Measurements from ENCODE around the gene OR7A5.
"Not testable (repeated sequence)": the region's sequence is repeated elsewhere in the genome, so short reads cannot be mapped to it uniquely, and the experiment has no call there.

The OR7A5 gene

DNA sequence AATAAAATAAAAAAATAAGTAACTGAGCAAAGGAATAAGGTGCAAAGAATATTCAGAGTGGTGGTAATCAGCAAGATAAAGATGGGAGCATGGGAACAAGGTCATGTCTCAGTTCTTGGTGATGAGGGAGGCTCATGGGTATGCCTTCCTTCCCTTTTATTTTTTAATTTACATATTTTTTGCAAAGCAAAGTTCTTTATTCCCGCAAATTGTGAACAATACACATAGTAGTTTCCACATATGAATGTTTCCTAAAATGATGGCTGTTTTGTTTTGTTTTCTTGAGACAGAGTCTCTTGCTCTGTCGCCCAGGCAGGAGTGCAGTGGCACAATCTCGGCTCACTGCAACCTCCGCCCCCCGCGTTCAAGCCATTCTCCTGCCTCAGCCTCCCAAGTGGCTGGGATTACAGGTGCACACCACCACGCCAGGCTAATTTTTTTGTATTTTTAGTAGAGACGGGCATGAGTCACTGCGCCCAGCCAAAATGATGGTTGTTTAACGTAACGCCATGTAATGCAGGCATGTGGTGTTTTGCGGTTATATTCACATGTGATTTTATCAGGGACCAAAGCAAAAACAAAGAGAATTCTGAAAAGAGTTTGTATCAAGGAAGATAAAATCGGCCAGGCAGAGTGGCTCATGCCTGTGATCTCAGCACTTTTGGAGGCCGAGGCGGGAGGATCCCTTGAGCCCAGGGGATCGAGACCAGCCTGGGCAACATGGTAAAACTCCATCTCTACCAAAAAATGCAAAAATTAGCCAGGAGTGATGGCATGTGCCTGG lies 52.2 kb downstream of the OR7A5 start:
- TF ChIP-seq, protein P1, sequence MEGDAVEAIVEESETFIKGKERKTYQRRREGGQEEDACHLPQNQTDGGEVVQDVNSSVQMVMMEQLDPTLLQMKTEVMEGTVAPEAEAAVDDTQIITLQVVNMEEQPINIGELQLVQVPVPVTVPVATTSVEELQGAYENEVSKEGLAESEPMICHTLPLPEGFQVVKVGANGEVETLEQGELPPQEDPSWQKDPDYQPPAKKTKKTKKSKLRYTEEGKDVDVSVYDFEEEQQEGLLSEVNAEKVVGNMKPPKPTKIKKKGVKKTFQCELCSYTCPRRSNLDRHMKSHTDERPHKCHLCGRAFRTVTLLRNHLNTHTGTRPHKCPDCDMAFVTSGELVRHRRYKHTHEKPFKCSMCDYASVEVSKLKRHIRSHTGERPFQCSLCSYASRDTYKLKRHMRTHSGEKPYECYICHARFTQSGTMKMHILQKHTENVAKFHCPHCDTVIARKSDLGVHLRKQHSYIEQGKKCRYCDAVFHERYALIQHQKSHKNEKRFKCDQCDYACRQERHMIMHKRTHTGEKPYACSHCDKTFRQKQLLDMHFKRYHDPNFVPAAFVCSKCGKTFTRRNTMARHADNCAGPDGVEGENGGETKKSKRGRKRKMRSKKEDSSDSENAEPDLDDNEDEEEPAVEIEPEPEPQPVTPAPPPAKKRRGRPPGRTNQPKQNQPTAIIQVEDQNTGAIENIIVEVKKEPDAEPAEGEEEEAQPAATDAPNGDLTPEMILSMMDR (IDR thresholded peaks at IDR 0.05; ENCODE audit: extremely low read depth, missing control alignments), result no peak
- DNase-seq (ENCODE audit: low spot score), result no peak

DNA sequence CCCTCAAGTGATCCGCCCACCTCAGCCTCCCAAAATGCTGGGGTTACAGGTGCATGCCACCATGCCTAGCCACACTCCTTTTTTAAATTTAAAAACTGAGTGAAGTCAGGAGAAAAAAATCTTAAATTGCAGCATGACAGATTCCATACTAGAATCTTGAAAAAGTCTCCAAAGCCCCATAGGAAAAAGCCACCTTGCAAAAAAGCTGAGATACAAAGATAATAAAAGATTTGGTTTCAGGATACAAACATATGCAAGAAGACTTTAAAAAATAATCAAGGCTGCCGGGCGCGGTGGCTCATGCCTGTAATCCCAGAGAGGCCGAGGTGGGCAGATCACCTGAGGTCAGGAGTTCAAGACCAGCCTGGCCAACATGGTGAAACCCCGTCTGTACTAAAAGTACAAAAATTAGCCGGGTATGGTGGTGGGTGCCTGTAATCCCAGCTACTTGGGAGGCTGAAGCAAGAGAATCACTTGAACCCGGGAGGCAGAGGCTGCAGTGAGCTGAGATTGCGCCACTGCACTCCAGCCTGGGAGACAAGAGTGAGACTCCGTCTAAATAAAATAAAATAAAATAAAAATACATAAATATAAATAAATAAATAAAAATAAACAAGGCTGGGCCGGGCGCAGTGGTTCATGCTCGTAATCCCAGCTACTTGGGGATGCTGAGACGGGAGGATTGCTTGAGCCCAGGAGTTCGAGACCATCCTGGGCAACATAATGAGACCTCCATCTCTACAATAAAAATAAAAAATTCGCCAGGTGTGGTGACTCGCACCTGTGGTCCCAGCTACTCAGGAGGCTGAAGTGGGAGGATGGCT lies 53.1 kb downstream of the OR7A5 start:
- not testable (repeated sequence) for DNase-seq (ENCODE audit: low spot score)

DNA sequence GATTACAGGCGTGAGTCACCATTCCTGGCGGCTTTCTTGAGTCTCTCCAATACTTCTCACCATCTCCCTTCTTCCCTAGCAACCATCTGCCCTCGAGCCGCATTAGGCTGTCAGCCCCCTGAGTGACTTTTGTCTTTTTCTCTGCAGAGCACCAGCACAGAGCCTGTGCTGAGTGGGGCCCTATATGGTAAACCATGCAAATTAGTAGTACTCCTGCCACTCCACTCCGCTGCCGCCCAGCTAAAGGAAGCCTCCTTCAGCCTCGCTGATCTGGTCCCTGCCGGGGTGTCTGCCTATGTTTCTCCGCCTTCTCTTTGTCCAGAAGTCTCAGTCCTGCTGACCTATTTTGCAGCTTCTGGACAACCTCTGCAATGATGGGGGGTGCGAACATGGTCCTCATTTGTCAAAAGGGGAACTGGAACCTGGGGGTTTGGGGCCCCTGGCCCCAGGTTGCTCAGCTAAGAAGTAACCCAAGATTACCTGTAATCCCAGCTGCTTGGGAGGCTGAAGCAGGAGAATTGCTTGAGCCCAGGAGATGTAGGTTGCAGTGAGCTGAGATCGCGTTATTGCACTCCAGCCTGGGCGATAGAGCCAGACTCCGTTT lies 54.3 kb downstream of the OR7A5 start:
- peak; percentile 26 for DNase-seq (ENCODE audit: low spot score)

DNA sequence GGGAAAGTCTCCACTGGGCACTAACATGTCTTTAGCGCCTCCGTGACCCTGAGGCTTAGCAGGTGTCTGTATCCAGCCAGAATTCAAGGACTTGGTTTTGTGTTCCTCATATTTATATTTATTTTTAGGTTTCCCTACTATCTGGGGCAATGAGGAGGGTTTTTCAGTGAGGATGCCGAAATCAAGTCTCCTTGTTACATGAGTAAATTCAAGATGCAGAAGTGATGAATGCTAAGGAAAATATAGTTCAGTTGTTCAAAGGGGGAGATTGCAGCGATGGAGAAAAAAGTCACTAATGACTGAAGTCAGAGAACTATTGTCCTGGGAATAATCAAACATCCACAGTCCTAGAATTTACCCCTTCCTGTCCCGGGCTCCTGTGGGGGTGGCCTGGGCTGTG lies 55.8 kb downstream of the OR7A5 start:
- no peak for DNase-seq (ENCODE audit: low spot score)

DNA sequence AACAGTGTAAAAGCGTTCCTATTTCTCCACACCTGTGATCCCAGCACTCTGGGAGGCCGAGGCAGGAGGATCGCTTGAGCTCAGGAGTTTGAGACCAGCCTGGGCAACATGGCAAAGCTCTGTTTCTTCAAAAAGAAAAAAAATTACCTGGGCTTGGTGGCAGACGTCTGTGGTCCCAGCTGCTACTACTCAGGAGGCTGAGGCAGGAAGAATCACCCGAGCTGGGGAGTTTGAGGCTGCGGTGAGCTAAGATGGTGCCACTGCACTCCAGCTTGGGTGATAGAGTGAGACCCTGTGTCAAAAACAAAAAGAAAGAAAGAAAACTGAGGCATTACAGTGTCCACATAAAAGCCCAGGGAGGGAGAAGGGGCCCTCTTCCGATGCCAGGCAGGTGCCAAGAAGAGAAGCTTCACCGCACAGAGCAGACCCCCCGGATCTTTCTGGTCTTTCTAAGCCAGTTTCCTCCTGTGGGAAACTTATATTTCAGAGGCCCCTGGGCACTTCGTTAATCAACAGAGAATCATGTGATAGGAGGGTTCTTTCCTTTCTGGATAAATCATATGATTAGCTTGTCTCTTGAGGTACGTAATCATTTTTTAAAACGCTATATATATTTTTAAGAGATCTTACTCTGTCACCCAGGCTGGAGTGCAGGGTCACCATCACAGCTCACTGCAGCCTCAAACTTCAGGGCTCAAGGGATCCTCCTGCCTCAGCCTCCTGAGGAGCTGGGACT lies 56.7 kb downstream of the OR7A5 start, which contains the start of gene ADGRE2:
ADGRE2 (minus strand) TSS at position 451 of the 736 bp plus-strand sequence. CDS start 1,804 bp downstream, outside the sequence.
- not testable (repeated sequence) for DNase-seq (ENCODE audit: low spot score)

More for the DNA sequence above, 55.8 kb downstream of the OR7A5 start:
- TF ChIP-seq, protein P1 (IDR thresholded peaks at IDR 0.05; ENCODE audit: extremely low read depth, missing control alignments), result no peak

DNA sequence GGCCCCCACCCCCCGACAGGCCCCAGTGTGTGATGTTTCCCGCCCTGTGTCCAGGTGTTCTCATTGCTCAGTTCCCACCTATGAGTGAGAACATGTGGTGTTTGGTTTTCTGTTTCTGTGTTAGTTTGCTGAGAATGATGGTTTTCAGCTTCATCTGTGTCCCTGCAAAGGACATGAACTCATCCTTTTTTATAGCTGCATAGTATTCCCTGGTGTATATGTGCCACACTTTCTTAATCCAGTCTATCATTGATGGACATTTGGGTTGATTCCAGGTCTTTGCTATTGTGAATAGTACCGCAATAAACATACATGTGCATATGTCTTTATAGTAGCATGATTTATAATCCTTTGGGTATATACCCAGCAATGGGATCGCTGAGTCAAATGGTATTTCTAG lies 57.3 kb downstream of the OR7A5 start:
- DNase-seq (ENCODE audit: low spot score), result not testable (repeated sequence)

Data from GM20000 (cell line).